ENCODE results near the gene RFT1.

RFT1 gene

DNA sequence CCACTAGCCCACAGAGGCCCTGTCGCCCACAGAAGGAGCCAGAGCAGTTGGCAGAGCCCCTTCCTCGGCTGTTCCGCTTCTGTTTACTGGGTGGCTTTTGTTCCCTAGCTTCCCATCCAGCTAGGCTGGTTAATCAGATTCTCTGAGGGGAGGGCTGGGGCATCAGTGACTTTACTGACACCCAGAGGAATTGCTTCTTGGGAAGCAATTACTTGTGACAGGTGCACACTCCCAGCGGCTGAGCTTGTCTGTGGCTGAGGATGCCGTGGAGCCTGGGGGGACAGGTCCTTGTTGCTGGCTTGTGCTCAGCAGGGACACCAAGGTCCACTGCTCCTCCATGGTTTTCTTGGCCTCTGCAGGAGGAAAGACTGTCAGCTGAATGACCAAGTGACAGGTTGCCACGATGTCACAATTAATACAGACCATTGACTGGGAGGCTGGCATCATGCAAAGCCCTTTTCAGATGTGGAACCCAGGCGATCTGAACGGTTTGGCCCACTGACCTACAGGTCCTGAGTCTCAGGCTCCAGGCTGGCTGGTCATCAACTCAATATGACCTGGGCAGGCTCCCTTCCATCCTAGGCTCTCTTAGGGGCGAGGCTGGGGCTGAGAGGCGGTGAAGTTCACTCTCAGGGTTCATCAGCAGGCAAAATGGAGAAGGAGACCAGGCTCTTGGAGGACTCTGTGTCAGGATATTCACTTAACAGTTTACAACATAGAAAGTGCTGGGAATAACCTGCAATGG lies 52.6 kb downstream of the RFT1 start:
- Histone ChIP-seq H3K27me3 (ENCODE audit: low read length) (no peaks in the 10 kb centered on the region), H2AFZ (ENCODE audit: low read depth, low read length, severe bottlenecking) (no peak overlapping the region), H3K27ac (ENCODE audit: low read depth, low read length) (no peak overlapping the region), H4K20me1 (ENCODE audit: low read depth, low read length) (no peaks in the 10 kb centered on the region), H3K9me2 (replicated peaks; ENCODE audit: insufficient read depth, low read length) (no peaks in the 10 kb centered on the region), H3K4me2 (ENCODE audit: low read depth, low read length, poor library complexity, severe bottlenecking) (no peak overlapping the region), H3F3A (ENCODE audit: insufficient read depth) (0 out of 2 replicates have a peak, but pooled peaks cover 3% of the 10 kb centered on the region), H3K4me3 (ENCODE audit: insufficient read depth, low read length, poor library complexity, severe bottlenecking) (no peak overlapping the region), H3K9ac (ENCODE audit: low read length) (no peak overlapping the region), H3K36me3 (ENCODE audit: low read length) (no peaks in the 10 kb centered on the region), H3K9me3 (ENCODE audit: insufficient read depth, low read length) (no peaks in the 10 kb centered on the region), H3K79me2 (ENCODE audit: insufficient read depth, low read length) (no peaks in the 10 kb centered on the region)
- TF ChIP-seq EZH2phosphoT487 (conservative IDR thresholded peaks at IDR 0.05; ENCODE audit: low read length): no peak
- TF ChIP-seq, protein P1, sequence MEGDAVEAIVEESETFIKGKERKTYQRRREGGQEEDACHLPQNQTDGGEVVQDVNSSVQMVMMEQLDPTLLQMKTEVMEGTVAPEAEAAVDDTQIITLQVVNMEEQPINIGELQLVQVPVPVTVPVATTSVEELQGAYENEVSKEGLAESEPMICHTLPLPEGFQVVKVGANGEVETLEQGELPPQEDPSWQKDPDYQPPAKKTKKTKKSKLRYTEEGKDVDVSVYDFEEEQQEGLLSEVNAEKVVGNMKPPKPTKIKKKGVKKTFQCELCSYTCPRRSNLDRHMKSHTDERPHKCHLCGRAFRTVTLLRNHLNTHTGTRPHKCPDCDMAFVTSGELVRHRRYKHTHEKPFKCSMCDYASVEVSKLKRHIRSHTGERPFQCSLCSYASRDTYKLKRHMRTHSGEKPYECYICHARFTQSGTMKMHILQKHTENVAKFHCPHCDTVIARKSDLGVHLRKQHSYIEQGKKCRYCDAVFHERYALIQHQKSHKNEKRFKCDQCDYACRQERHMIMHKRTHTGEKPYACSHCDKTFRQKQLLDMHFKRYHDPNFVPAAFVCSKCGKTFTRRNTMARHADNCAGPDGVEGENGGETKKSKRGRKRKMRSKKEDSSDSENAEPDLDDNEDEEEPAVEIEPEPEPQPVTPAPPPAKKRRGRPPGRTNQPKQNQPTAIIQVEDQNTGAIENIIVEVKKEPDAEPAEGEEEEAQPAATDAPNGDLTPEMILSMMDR (IDR thresholded peaks at IDR 0.05; ENCODE audit: insufficient read depth, low read length, poor library complexity, severe bottlenecking): no peak

DNA sequence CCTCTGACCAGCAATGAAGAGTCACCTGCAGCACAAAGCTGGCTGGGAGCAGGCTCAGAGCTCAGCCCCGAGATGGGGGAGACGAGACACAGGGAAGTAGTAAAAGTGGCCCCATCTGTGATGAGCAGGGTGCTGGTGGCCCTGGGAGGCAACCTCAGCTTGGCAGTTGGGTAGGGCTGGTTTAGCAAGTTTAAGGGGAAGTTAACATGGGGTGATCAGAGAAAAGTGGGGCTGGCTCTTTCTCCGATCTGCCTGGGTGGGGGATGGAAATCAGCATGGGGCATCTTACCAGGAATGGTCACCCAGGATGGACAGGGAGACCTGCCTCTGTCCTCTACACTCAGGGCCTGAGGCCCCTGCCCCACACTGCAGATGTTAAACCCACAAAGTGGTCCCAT lies 54.5 kb downstream of the RFT1 start:
- H3K9ac ChIP-seq (ENCODE audit: low read length): no peak overlapping the region
- no peaks in the 10 kb centered on the region for H3K9me2 ChIP-seq (replicated peaks; ENCODE audit: insufficient read depth, low read length)
- H3K4me2 ChIP-seq (ENCODE audit: low read depth, low read length, poor library complexity, severe bottlenecking): no peak overlapping the region
- H3K4me3 ChIP-seq (ENCODE audit: insufficient read depth, low read length, poor library complexity, severe bottlenecking): no peak overlapping the region
- no peak overlapping the region for H3K27ac ChIP-seq (ENCODE audit: low read depth, low read length)
- no peaks in the 10 kb centered on the region for H3K79me2 ChIP-seq (ENCODE audit: insufficient read depth, low read length)
- H4K20me1 ChIP-seq (ENCODE audit: low read depth, low read length): no peaks in the 10 kb centered on the region
- TF ChIP-seq EZH2phosphoT487 (conservative IDR thresholded peaks at IDR 0.05; ENCODE audit: low read length): no peak
- TF ChIP-seq, protein P1 (IDR thresholded peaks at IDR 0.05; ENCODE audit: insufficient read depth, low read length, poor library complexity, severe bottlenecking): no peak
- 0 out of 2 replicates have a peak, but pooled peaks cover 3% of the 10 kb centered on the region for H3F3A ChIP-seq (ENCODE audit: insufficient read depth)
- H3K9me3 ChIP-seq (ENCODE audit: insufficient read depth, low read length): no peaks in the 10 kb centered on the region
- no peak overlapping the region for H2AFZ ChIP-seq (ENCODE audit: low read depth, low read length, severe bottlenecking)
- no peaks in the 10 kb centered on the region for H3K27me3 ChIP-seq (ENCODE audit: low read length)
- H3K36me3 ChIP-seq (ENCODE audit: low read length): no peaks in the 10 kb centered on the region

- Histone ChIP-seq H3K9me2 (replicated peaks; ENCODE audit: insufficient read depth, low read length) (no peaks in the 10 kb centered on the region), H3K9ac (ENCODE audit: low read length) (no peak overlapping the region), H3K9me3 (ENCODE audit: insufficient read depth, low read length) (no peaks in the 10 kb centered on the region), H3F3A (ENCODE audit: insufficient read depth) (0 out of 2 replicates have a peak, but pooled peaks cover 3% of the 10 kb centered on the region), H3K36me3 (ENCODE audit: low read length) (no peaks in the 10 kb centered on the region), H4K20me1 (ENCODE audit: low read depth, low read length) (no peaks in the 10 kb centered on the region), H3K4me2 (ENCODE audit: low read depth, low read length, poor library complexity, severe bottlenecking) (no peak overlapping the region), H3K4me3 (ENCODE audit: insufficient read depth, low read length, poor library complexity, severe bottlenecking) (no peak overlapping the region), H2AFZ (ENCODE audit: low read depth, low read length, severe bottlenecking) (no peak overlapping the region), H3K27ac (ENCODE audit: low read depth, low read length) (no peak overlapping the region), H3K79me2 (ENCODE audit: insufficient read depth, low read length) (no peaks in the 10 kb centered on the region), H3K27me3 (ENCODE audit: low read length) (no peaks in the 10 kb centered on the region)
- TF ChIP-seq, protein P1 (IDR thresholded peaks at IDR 0.05; ENCODE audit: insufficient read depth, low read length, poor library complexity, severe bottlenecking): no peak
- TF ChIP-seq EZH2phosphoT487 (conservative IDR thresholded peaks at IDR 0.05; ENCODE audit: low read length): no peak
Measured at GRCh38 chr3:53074761-53075742, 55.2 kb downstream of the RFT1 start.
